HG02943 (cell line): ENCODE measurements around the gene GALR3.

Experiments used
- ATAC-seq: cut with Tn5 transposase; IDR thresholded peaks from one replicate; pipeline ENCODE4 v1.9.1; 2021; ENCODE audit warnings: mild to moderate bottlenecking, low read depth, moderate library complexity; ENCODE audit not compliant: unreplicated experiment

GALR3 gene

GRCh38 chr22:37818409-37819104 lies 4.6 kb upstream of the GALR3 start:
- ATAC-seq = no peak

GRCh38 chr22:37819105-37819433 lies 4.1 kb upstream of the GALR3 start:
- ATAC-seq = no peak

- no peak for ATAC-seq
Measured at GRCh38 chr22:37820350-37820749, 2.8 kb upstream of the GALR3 start.

- ATAC-seq = no peak
Measured at GRCh38 chr22:37822079-37822833, 926 bp upstream of the GALR3 start.

GRCh38 chr22:37824674-37825641 lies 1.8 kb downstream of the GALR3 start:
- ATAC-seq = no peak

- no peak for ATAC-seq
Measured at GRCh38 chr22:37827056-37827455, 3.9 kb downstream of the GALR3 start.

- no peak for ATAC-seq
Measured at GRCh38 chr22:37830093-37830842, 7.1 kb downstream of the GALR3 start.

- ATAC-seq = no peak
Measured at GRCh38 chr22:37831472-37831871, 8.3 kb downstream of the GALR3 start.

- no peak for ATAC-seq
Measured at GRCh38 chr22:37832022-37832857, 9.1 kb downstream of the GALR3 start.

GRCh38 chr22:37842015-37842793 lies 19.0 kb downstream of the GALR3 start:
- ATAC-seq = no peak

GRCh38 chr22:37843741-37844089 lies 20.5 kb downstream of the GALR3 start:
- peak; percentile 26 for ATAC-seq

- ATAC-seq = no peak
Measured at GRCh38 chr22:37844904-37845329, 21.7 kb downstream of the GALR3 start.

GRCh38 chr22:37846433-37846832 lies 23.3 kb downstream of the GALR3 start:
- ATAC-seq = no peak

- no peak for ATAC-seq
Measured at GRCh38 chr22:37848587-37849088, 25.5 kb downstream of the GALR3 start.

GRCh38 chr22:37849089-37849751 lies 26.0 kb downstream of the GALR3 start, which contains the start of gene EIF3L:
Gene EIF3L, plus strand, starts transcription at chr22:37849419. Its CDS starts 31 bp downstream, at chr22:37849450.
- peak; percentile 48 for ATAC-seq

- no peak for ATAC-seq
Measured at GRCh38 chr22:37850801-37851200, 27.6 kb downstream of the GALR3 start.

GRCh38 chr22:37852418-37852817 lies 29.2 kb downstream of the GALR3 start:
- no peak for ATAC-seq

- no peak for ATAC-seq
Measured at GRCh38 chr22:37854946-37855345, 31.8 kb downstream of the GALR3 start.
